ENCODE results near the gene ITK.
"Not testable (repeated sequence)": the region's sequence is repeated elsewhere in the genome, so short reads cannot be mapped to it uniquely, and the experiment has no call there.

ITK gene

DNA sequence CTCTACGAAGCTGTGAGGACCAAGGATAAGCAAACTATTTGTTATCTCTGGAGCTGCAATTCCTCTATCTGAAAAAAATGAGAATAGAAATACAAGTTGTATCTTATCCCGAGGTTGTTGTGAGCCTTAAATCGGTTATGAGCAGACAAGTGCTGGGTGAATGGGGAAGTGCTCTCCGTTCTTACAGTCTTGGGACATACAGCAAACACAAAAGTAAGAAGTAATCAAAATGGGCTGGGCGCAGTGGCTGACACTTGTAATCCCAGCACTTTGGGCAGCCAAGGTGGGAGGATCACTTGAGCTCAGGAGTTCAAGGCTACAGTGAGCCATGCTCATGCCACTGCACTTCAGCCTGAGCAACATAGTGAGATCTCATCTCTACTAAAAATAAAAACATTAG lies 31.7 kb downstream of the ITK start:
- no peak for DNase-seq (ENCODE audit: low spot score)

DNA sequence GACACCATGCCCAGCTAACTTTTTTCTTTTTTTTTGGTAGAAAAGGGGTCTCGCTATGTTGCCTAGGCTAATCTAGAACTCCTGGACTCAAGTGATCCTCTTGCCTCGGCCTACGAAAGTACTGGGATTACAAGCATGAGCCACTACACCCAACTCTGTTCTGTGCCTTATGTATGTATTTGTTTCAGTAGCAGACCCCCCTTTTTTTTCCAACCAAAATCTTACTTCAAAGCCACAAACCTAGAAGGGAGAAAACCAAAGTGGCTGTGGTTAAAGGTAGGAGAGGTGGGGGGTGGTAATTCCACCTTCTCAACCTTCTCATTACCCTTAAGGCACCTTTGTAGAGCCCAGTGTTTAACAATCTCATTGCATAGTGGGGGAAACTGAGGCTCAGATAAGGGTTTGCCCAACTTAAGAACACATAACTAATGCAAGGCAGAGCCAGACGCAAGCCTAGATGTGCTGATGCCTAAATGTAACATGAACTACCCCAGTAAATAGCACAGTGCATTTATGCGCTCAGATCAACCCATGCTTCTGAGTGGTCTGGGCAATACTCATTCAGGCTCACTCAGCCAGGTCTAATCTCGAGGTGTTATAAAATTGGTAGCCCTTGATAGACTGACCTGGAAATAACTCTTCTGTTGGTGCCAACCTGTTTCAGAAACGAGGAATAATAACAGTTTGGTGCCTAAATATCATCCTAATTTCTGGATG lies 33.0 kb downstream of the ITK start:
- DNase-seq (ENCODE audit: low spot score), result no peak

GRCh38 chr5:157214415-157214814 lies 33.8 kb downstream of the ITK start:
- no peak for DNase-seq (ENCODE audit: low spot score)

DNA sequence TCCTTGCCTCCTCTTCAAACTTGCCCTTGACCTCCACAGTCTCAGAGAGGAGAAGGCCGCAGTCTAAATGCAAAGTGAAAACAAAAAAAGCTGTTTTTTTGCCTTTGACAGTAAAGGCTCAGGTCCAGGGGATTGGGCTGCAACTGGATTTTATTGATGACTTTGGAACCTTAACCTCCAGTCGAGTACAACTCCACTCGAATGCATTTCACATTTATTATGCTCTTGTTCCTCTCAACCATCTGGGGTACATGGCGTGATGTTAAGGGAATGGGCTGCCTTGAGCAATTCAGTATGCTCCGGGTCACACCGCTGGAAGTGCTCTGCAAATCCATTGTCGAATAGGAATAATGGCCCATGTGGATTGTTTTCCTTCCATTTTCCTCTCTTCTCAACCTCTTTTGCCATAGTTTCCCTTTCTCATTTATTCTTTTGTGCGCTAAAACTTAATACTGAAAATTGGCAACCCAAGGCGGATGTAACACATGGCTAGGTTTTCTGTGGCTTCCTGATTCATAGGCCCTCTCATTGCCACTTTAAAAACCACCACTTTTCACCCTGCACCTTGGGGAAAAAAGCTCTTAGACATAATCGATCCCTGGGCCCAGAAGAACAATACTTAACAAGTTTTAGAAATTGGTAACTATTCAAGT lies 34.3 kb downstream of the ITK start:
- DNase-seq (ENCODE audit: low spot score), result peak; percentile 73

GRCh38 chr5:157215514-157216167 lies 35.0 kb downstream of the ITK start:
- DNase-seq (ENCODE audit: low spot score), result no peak

GRCh38 chr5:157216391-157217142 lies 35.9 kb downstream of the ITK start:
- DNase-seq (ENCODE audit: low spot score), result no peak

GRCh38 chr5:157217289-157218024 lies 36.8 kb downstream of the ITK start:
- no peak for DNase-seq (ENCODE audit: low spot score)

GRCh38 chr5:157219491-157220271 lies 39.0 kb downstream of the ITK start:
- DNase-seq (ENCODE audit: low spot score), result peak; percentile 95

GRCh38 chr5:157221959-157222358 lies 41.3 kb downstream of the ITK start:
- DNase-seq (ENCODE audit: low spot score), result no peak

DNA sequence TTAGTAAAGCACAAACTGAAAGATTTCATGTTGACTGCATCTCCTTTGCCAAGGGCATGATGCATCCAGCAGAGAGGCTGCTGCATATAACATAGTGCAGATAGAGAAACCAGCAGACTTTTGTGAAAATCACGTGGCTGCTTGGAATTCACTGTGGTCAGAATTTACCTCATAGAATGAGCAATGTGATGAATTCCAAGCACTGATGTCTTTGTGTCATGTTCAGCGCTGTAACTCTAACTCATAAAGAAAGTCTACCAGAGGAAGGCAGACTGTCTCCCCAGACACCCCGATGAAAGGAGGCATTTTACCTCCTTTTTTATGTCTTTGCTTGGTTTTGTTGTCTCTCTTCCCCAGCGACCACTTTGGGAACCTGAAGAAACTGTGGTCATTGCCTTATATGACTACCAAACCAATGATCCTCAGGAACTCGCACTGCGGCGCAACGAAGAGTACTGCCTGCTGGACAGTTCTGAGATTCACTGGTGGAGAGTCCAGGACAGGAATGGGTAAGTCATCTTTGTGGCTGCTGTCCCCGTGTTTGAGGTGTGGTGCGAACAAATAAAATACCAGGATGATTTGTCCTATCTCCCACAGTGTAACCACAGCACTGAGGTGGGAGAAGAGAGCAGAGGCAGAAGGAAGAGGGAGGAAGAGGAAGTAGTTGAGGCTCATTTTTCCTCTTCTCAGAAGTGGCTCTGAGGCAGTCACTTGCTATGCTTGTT lies 42.0 kb downstream of the ITK start:
- DNase-seq (ENCODE audit: low spot score), result peak; percentile 95

GRCh38 chr5:157225469-157226422 lies 45.1 kb downstream of the ITK start:
- DNase-seq (ENCODE audit: low spot score), result no peak

GRCh38 chr5:157230610-157231009 lies 50.0 kb downstream of the ITK start:
- no peak for DNase-seq (ENCODE audit: low spot score)

DNA sequence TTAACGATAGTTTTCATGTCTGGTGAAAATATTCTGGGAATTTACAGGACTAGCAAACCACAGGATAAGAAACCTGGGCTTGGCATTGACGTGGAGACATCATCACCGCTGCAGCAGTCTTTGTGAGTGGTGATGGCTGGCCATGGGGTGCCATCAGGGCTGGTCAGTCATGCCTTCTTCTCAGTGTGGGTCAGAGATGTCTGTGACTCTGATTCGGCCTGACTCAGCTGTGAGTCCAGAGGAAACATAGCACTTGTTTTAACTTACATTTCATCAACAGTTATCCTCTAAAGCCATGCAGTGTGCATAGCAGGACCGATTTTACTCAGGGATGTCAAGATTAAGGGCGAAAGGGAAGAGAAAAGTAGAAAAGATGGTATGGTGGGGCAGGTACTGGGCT lies 52.1 kb downstream of the ITK start:
- DNase-seq (ENCODE audit: low spot score), result no peak

GRCh38 chr5:157233515-157233914 lies 52.9 kb downstream of the ITK start:
- no peak for DNase-seq (ENCODE audit: low spot score)

DNA sequence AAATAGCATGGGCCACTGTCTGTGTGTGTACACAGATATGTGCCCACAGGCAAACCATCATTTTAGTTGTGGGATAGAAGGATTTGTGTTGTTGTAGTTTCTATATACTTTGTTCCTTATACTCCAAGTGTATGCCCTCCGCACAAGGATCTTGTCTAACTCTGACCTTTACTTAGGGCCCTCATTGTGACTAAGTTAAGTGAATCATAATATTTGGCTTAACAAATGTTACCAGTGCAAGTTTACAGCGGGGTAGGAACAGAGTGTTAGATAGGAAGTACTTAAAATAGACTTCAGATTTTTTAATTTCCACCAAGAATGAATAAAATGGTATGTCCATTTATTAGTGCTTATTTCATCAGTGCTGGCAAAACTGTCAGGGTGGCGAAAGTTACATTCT lies 55.8 kb downstream of the ITK start:
- no peak for DNase-seq (ENCODE audit: low spot score)

DNA sequence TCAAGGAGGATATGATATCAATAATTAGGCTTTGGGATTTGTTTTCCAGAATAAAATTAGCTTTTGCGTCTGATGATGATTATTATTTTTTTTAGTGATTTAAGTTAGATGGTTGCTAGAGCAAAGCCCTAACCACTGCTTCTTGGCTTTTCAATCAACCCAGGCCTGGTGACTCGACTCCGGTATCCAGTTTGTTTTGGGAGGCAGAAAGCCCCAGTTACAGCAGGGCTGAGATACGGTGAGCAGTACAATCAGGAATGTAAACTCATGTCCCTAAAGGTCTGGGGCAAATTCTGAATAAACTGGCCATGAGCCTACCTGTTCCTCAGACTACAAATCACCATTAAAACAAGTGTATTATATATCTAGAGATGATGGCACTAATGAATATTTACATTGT lies 60.8 kb downstream of the ITK start:
- no peak for DNase-seq (ENCODE audit: low spot score)

DNA sequence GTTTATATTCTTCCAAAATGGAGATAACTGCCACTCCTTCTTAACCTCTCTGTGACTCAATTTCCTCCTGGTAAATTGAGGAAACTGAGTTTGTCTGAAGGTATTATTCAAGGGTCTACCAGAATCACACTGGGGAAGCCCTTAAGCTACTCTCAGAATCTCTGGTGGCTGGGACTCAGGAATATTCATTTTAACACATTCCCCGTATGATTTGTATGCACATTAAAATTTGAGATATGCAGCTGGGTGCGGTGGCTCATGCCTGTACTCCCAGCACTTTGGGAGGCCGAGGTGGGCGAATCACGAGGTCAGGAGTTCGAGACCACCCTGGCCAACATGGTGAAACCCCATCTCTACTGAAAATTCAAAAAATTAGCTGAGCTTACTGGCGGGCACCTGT lies 64.1 kb downstream of the ITK start:
- not testable (repeated sequence) for DNase-seq (ENCODE audit: low spot score)

DNA sequence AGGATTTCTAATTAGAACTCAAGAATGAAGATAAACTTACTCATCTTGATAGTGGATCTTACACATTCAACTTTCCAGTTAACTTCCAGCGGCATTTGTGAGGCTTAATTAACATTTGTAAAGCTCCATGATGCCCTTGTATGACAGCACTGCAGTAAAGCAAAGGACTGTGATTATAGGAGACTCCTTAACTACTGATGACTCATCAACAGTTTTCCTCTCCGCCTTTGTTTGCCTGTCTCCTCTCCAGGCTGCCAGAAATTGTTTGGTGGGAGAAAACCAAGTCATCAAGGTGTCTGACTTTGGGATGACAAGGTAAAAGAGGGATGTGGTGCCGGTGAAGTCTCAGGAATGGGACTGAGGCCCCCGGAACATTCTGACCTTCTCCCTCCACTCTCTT lies 64.8 kb downstream of the ITK start:
- no peak for DNase-seq (ENCODE audit: low spot score)

DNA sequence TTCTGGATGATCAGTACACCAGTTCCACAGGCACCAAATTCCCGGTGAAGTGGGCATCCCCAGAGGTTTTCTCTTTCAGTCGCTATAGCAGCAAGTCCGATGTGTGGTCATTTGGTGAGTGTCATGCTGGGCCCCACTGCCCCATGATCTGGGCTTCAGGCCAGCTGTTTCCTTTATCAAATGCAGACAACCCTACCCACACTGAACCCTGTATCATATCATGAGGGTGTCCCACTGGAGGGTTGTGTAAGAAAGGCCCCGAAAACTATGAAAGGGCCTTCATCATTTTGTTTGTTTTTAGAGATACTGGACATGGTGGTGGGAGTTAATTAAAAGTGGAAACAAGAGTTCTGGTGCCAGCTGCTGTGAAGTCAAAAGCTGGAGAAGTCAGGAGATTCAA lies 65.2 kb downstream of the ITK start:
- DNase-seq (ENCODE audit: low spot score), result no peak
